Trophoblast cell (in vitro differentiated cells and primary cell): ENCODE results near the gene KRT31.

Experiments
- DNase-seq, 2 donors: peaks; one replicate each; pipeline ENCODE4 v3.0.0-alpha.2; 2016
- H2AFZ ChIP-seq: 2 replicates; pipeline ENCODE4 v1.6.1; 2013; ENCODE audit warnings: low read length, moderate library complexity, mild to moderate bottlenecking; ENCODE audit not compliant: insufficient read depth, poor library complexity
- H2AK5ac ChIP-seq: 2 replicates; pipeline ENCODE4 v1.6.1; 2013; ENCODE audit warnings: mild to moderate bottlenecking, low read length
- H2BK120ac ChIP-seq: 2 replicates; pipeline ENCODE4 v1.6.1; 2013; ENCODE audit warnings: low read length, mild to moderate bottlenecking, moderate library complexity; ENCODE audit not compliant: insufficient read depth, poor library complexity
- H2BK12ac ChIP-seq: 2 replicates; pipeline ENCODE4 v1.6.1; 2013; ENCODE audit warnings: mild to moderate bottlenecking, low read length, moderate library complexity
- H2BK5ac ChIP-seq: 2 replicates; pipeline ENCODE4 v1.6.1; 2013; ENCODE audit warnings: low read length, low read depth, moderate library complexity, mild to moderate bottlenecking; ENCODE audit not compliant: poor library complexity
- H3K14ac ChIP-seq: 2 replicates; pipeline ENCODE4 v1.6.1; 2013; ENCODE audit warnings: mild to moderate bottlenecking, low read length
- H3K18ac ChIP-seq: 2 replicates; pipeline ENCODE4 v1.6.1; 2013; ENCODE audit warnings: mild to moderate bottlenecking, low read length
- H3K23ac ChIP-seq: 2 replicates; pipeline ENCODE4 v1.6.1; 2013; ENCODE audit warnings: low read length
- H3K27ac ChIP-seq: 2 replicates; pipeline ENCODE4 v1.5.1; 2013; ENCODE audit warnings: low read depth, mild to moderate bottlenecking, inconsistent platforms, low read length, moderate library complexity
- H3K27me3 ChIP-seq: 2 replicates; pipeline ENCODE4 v1.6.1; 2013; ENCODE audit warnings: inconsistent platforms, mild to moderate bottlenecking, low read length, moderate library complexity; ENCODE audit not compliant: insufficient read depth
- H3K36me3 ChIP-seq, 2 experiments: 1 replicate in 1 of 2; 2 replicates in 1 of 2; pipeline ENCODE4 v1.6.1; 2013; ENCODE audit warnings: low read length in 2 of 2, mild to moderate bottlenecking in 2 of 2, moderate library complexity in 1 of 2; ENCODE audit not compliant: insufficient read depth in 2 of 2, control insufficient read depth in 1 of 2
- H3K4ac ChIP-seq: 2 replicates; pipeline ENCODE4 v1.6.1; 2013; ENCODE audit warnings: low read depth, mild to moderate bottlenecking, low read length, moderate library complexity
- H3K4me1 ChIP-seq, 2 experiments: 1 replicate in 1 of 2; 2 replicates in 1 of 2; pipeline ENCODE4 v1.6.1; 2013; ENCODE audit warnings: low read length in 2 of 2, mild to moderate bottlenecking in 2 of 2, moderate library complexity in 1 of 2; ENCODE audit not compliant: insufficient read depth in 2 of 2, control insufficient read depth in 1 of 2
- H3K4me2 ChIP-seq: 2 replicates; pipeline ENCODE4 v1.6.1; 2013; ENCODE audit warnings: inconsistent platforms, mild to moderate bottlenecking, low read length, moderate library complexity
- H3K4me3 ChIP-seq: 2 replicates; pipeline ENCODE4 v1.5.1; 2013; ENCODE audit warnings: mild to moderate bottlenecking, low read depth, low read length, inconsistent platforms
- H3K79me1 ChIP-seq: one replicate; pipeline ENCODE4 v1.6.1; 2013; ENCODE audit warnings: low read length
- H3K79me2 ChIP-seq: 2 replicates; pipeline ENCODE4 v1.6.1; 2013; ENCODE audit warnings: low read length, mild to moderate bottlenecking; ENCODE audit not compliant: control insufficient read depth, insufficient read depth, poor library complexity
- H3K9ac ChIP-seq: 2 replicates; pipeline ENCODE4 v1.6.1; 2013; ENCODE audit warnings: mild to moderate bottlenecking, low read length
- H3K9me3 ChIP-seq: 2 replicates; pipeline ENCODE4 v1.6.1; 2013; ENCODE audit warnings: low read depth, mild to moderate bottlenecking, control low read depth, inconsistent platforms, low read length; ENCODE audit not compliant: insufficient read depth
- H4K12ac ChIP-seq: 2 replicates; pipeline ENCODE4 v1.6.1; 2013; ENCODE audit warnings: low read depth, mild to moderate bottlenecking, low read length, moderate library complexity
- H4K8ac ChIP-seq: 2 replicates; pipeline ENCODE4 v1.6.1; 2013; ENCODE audit warnings: low read depth, mild to moderate bottlenecking, low read length, moderate library complexity
- H4K91ac ChIP-seq: one replicate; pipeline ENCODE4 v1.6.1; 2013; ENCODE audit warnings: low read depth, mild to moderate bottlenecking, low read length, moderate library complexity
- WGBS: extraction: QIAGEN DNeasy Blood & Tissue Kit; methylation state at CpG from one replicate; pipeline ENCODE4 v1.1.7; 2013; ENCODE audit warnings: missing lambda C conversion rate; ENCODE audit not compliant: insufficient read length, insufficient coverage; ENCODE audit errors: extremely low coverage; 5-methylcytosine and 5-hydroxymethylcytosine counted together

Gene KRT31

GRCh38 chr17:41360296-41360995 lies 37.0 kb downstream of the KRT31 start:
- no peaks in the 10 kb centered on the region for H3K79me2 ChIP-seq
- H2BK120ac ChIP-seq = no peak overlapping the region
- no peak overlapping the region for H3K4me2 ChIP-seq
- H3K4ac ChIP-seq = no peak overlapping the region
- H2AK5ac ChIP-seq = no peak overlapping the region
- no peak overlapping the region for H2AFZ ChIP-seq
- H3K18ac ChIP-seq = no peak overlapping the region
- H3K14ac ChIP-seq = no peak overlapping the region
- H3K27ac ChIP-seq = peak overlapping the region; percentile 82
- no peak overlapping the region for H4K12ac ChIP-seq
- H2BK5ac ChIP-seq = no peak overlapping the region
- H3K36me3 ChIP-seq = no peaks in the 10 kb centered on the region
- WGBS = no CpG with 5 or more reads among the region's 5 CpGs
- no peak overlapping the region for H4K91ac ChIP-seq
- H3K4me1 ChIP-seq = peaks cover 0 to 7% of the 10 kb centered on the region in 2 experiments
- H3K9me3 ChIP-seq = peaks cover 1% of the 10 kb centered on the region
- no peak overlapping the region for H3K23ac ChIP-seq
- peak; percentile 80 to 91 for DNase-seq
- H3K4me3 ChIP-seq = no peak overlapping the region
- no peak overlapping the region for H2BK12ac ChIP-seq
- no peaks in the 10 kb centered on the region for H3K27me3 ChIP-seq
- peaks cover 1% of the 10 kb centered on the region for H3K79me1 ChIP-seq
- H4K8ac ChIP-seq = no peak overlapping the region
- no peak overlapping the region for H3K9ac ChIP-seq

- Histone ChIP-seq H4K8ac (no peak overlapping the region), H3K9ac (no peak overlapping the region), H3K9me3 (no peaks in the 10 kb centered on the region), H2BK12ac (no peak overlapping the region), H3K79me1 (no peaks in the 10 kb centered on the region), H3K27ac (no peak overlapping the region), H3K4me1 (no peaks in the 10 kb centered on the region), H2AK5ac (no peak overlapping the region), H3K4me2 (no peak overlapping the region), H3K27me3 (no peaks in the 10 kb centered on the region), H4K91ac (no peak overlapping the region), H3K23ac (no peak overlapping the region), H3K18ac (no peak overlapping the region), H3K36me3 (no peaks in the 10 kb centered on the region), H2AFZ (no peak overlapping the region), H2BK5ac (no peak overlapping the region), H3K79me2 (no peaks in the 10 kb centered on the region), H2BK120ac (no peak overlapping the region), H3K14ac (no peak overlapping the region), H4K12ac (no peak overlapping the region), H3K4me3 (no peak overlapping the region), H3K4ac (no peak overlapping the region)
- no CpG with 5 or more reads among the region's 4 CpGs for WGBS
- DNase-seq = no peak
These were observed 42.9 kb downstream of the KRT31 start for GRCh38 chr17:41354536-41354935.

- no peak overlapping the region for H2AK5ac ChIP-seq
- H2BK120ac ChIP-seq = no peak overlapping the region
- H3K4ac ChIP-seq = no peak overlapping the region
- H3K27me3 ChIP-seq = no peaks in the 10 kb centered on the region
- H3K79me2 ChIP-seq = no peaks in the 10 kb centered on the region
- H4K91ac ChIP-seq = no peak overlapping the region
- H3K23ac ChIP-seq = no peak overlapping the region
- no peak overlapping the region for H3K14ac ChIP-seq
- no peak overlapping the region for H4K8ac ChIP-seq
- H2BK5ac ChIP-seq = no peak overlapping the region
- no peaks in the 10 kb centered on the region for H3K9me3 ChIP-seq
- DNase-seq = no peak
- no peak overlapping the region for H3K18ac ChIP-seq
- no peak overlapping the region for H3K9ac ChIP-seq
- H2AFZ ChIP-seq = no peak overlapping the region
- no peaks in the 10 kb centered on the region for H3K36me3 ChIP-seq
- no CpG with 5 or more reads among the region's 7 CpGs for WGBS
- no peak overlapping the region for H4K12ac ChIP-seq
- H3K27ac ChIP-seq = no peak overlapping the region
- no peak overlapping the region for H3K4me2 ChIP-seq
- peaks cover 3% of the 10 kb centered on the region for H3K79me1 ChIP-seq
- H2BK12ac ChIP-seq = no peak overlapping the region
- H3K4me1 ChIP-seq = no peaks in the 10 kb centered on the region
- no peak overlapping the region for H3K4me3 ChIP-seq
These were observed 44.6 kb downstream of the KRT31 start for GRCh38 chr17:41352597-41353366.

GRCh38 chr17:41351177-41351576 lies 46.2 kb downstream of the KRT31 start:
- WGBS = no CpG with 5 or more reads among the region's 2 CpGs
- Histone ChIP-seq H3K4me3 (no peak overlapping the region), H2AFZ (no peak overlapping the region), H3K79me1 (peaks cover 3% of the 10 kb centered on the region), H2AK5ac (no peak overlapping the region), H3K4me1 (no peaks in the 10 kb centered on the region), H4K12ac (no peak overlapping the region), H3K79me2 (no peaks in the 10 kb centered on the region), H3K27ac (no peak overlapping the region), H3K9ac (no peak overlapping the region), H4K8ac (no peak overlapping the region), H3K18ac (no peak overlapping the region), H3K14ac (no peak overlapping the region), H3K27me3 (no peaks in the 10 kb centered on the region), H3K23ac (no peak overlapping the region), H3K9me3 (no peaks in the 10 kb centered on the region), H4K91ac (no peak overlapping the region), H2BK5ac (no peak overlapping the region), H2BK120ac (no peak overlapping the region), H3K36me3 (no peaks in the 10 kb centered on the region), H2BK12ac (no peak overlapping the region), H3K4ac (no peak overlapping the region), H3K4me2 (no peak overlapping the region)
- no peak for DNase-seq
